GM18508 (cell line): ENCODE data around the gene SPIB.

Source experiments
- ATAC-seq: cut with Tn5 transposase; IDR thresholded peaks from one replicate; pipeline ENCODE4 v1.9.1; 2021; ENCODE audit warnings: moderate number of reproducible peaks; ENCODE audit not compliant: insufficient read depth, unreplicated experiment

Gene SPIB

GRCh38 chr19:50418176-50419021 lies at the start of gene SPIB:
TSS of gene SPIB (plus strand) at chr19:50418938. CDS start at chr19:50418963, 25 bp downstream.
- ATAC-seq, result no peak

- no peak for ATAC-seq
Measured at GRCh38 chr19:50371914-50372475, 46.7 kb upstream of the SPIB start.

- peak; percentile 59 for ATAC-seq
Measured at GRCh38 chr19:50376166-50377050, 42.3 kb upstream of the SPIB start, which contains the start of gene NR1H2. TSS of gene NR1H2 (plus strand) at chr19:50376457. CDS start at chr19:50377606, 1,149 bp downstream.

GRCh38 chr19:50377051-50377461 lies 41.7 kb upstream of the SPIB start:
- ATAC-seq, result no peak

GRCh38 chr19:50377517-50377916 lies 41.2 kb upstream of the SPIB start:
- ATAC-seq, result no peak

GRCh38 chr19:50378169-50378862 lies 40.4 kb upstream of the SPIB start:
- no peak for ATAC-seq

- ATAC-seq, result no peak
Measured at GRCh38 chr19:50378863-50379236, 39.9 kb upstream of the SPIB start.

GRCh38 chr19:50379602-50380001 lies 39.1 kb upstream of the SPIB start:
- no peak for ATAC-seq

GRCh38 chr19:50380137-50380536 lies 38.6 kb upstream of the SPIB start:
- no peak for ATAC-seq

- no peak for ATAC-seq
Measured at GRCh38 chr19:50380751-50381151, 38.0 kb upstream of the SPIB start.

- ATAC-seq, result no peak
Measured at GRCh38 chr19:50381881-50382729, 36.6 kb upstream of the SPIB start.

GRCh38 chr19:50383001-50383851 lies 35.5 kb upstream of the SPIB start:
- ATAC-seq, result no peak

- no peak for ATAC-seq
Measured at GRCh38 chr19:50383852-50384684, 34.7 kb upstream of the SPIB start, which contains the start of gene POLD1. TSS of gene POLD1 (plus strand) at chr19:50384347. CDS start at chr19:50398852, 14,505 bp downstream.

GRCh38 chr19:50384685-50385535 lies 33.8 kb upstream of the SPIB start:
- ATAC-seq, result no peak

- no peak for ATAC-seq
Measured at GRCh38 chr19:50387176-50387867, 31.4 kb upstream of the SPIB start.

- no peak for ATAC-seq
Measured at GRCh38 chr19:50387868-50388245, 30.9 kb upstream of the SPIB start.
